B cell (primary cell): ENCODE measurements around the gene SEMA6A.

Experiments
- EZH2 ChIP-seq: IDR thresholded peaks from 2 replicates; pipeline ENCODE4 v1.6.1; 2012; ENCODE audit warnings: borderline replicate concordance, low read depth, mild to moderate bottlenecking, moderate library complexity, low read length; ENCODE audit not compliant: insufficient read depth, poor library complexity, severe bottlenecking
- TF ChIP-seq, protein P1 (sequence below): fragments of 200-600 bp; IDR thresholded peaks from one replicate; pipeline ENCODE4 v1.8.0; 2022; ENCODE audit warnings: antibody characterized with exemption, mild to moderate bottlenecking

DNA sequence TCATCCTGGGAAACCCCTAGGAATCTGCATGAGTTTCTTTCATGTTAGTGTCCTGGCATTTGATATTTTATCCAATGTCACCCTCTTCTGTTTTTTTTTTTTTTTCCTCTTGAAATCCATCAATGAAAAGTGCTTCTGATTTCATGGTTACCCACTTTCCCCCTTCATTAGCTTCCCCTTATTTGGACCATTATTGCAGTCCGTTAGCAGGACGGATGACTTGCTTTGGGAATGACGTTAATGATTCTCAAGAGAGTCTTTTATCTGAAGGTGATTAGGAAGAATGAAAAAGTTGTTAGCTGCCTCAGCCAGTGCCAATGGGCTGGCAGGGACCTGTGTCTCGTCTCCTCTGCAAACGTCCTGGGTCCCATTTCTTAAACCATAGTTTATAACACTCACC, 134.7 kb downstream of the SEMA6A start:
- no peak for TF ChIP-seq EZH2
- TF ChIP-seq, protein P1, sequence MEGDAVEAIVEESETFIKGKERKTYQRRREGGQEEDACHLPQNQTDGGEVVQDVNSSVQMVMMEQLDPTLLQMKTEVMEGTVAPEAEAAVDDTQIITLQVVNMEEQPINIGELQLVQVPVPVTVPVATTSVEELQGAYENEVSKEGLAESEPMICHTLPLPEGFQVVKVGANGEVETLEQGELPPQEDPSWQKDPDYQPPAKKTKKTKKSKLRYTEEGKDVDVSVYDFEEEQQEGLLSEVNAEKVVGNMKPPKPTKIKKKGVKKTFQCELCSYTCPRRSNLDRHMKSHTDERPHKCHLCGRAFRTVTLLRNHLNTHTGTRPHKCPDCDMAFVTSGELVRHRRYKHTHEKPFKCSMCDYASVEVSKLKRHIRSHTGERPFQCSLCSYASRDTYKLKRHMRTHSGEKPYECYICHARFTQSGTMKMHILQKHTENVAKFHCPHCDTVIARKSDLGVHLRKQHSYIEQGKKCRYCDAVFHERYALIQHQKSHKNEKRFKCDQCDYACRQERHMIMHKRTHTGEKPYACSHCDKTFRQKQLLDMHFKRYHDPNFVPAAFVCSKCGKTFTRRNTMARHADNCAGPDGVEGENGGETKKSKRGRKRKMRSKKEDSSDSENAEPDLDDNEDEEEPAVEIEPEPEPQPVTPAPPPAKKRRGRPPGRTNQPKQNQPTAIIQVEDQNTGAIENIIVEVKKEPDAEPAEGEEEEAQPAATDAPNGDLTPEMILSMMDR = no peak
